GM18858 (cell line): ENCODE results near the gene C14orf180.

Experiments
- ATAC-seq: cut with Tn5 transposase; IDR thresholded peaks from one replicate; pipeline ENCODE4 v1.9.1; 2021; ENCODE audit not compliant: unreplicated experiment

C14orf180 gene

GRCh38 chr14:104592292-104592672 is 12.7 kb downstream of the C14orf180 start:
- ATAC-seq = no peak

- ATAC-seq = no peak
Observed at GRCh38 chr14:104592785-104593184, 13.2 kb downstream of the C14orf180 start.

GRCh38 chr14:104593241-104593701 is 13.7 kb downstream of the C14orf180 start:
- ATAC-seq = no peak

- ATAC-seq = no peak
Observed at GRCh38 chr14:104593710-104594136, 14.2 kb downstream of the C14orf180 start.

GRCh38 chr14:104594310-104595046 is 14.9 kb downstream of the C14orf180 start:
- ATAC-seq = no peak

- ATAC-seq = no peak
Observed at GRCh38 chr14:104595116-104595675, 15.6 kb downstream of the C14orf180 start.

- ATAC-seq = no peak
Observed at GRCh38 chr14:104595911-104596450, 16.4 kb downstream of the C14orf180 start.

- no peak for ATAC-seq
Observed at GRCh38 chr14:104596451-104596918, 16.9 kb downstream of the C14orf180 start.

- no peak for ATAC-seq
Observed at GRCh38 chr14:104596927-104597351, 17.4 kb downstream of the C14orf180 start.

GRCh38 chr14:104597576-104597975 is 18.0 kb downstream of the C14orf180 start:
- ATAC-seq = no peak

- ATAC-seq = no peak
Observed at GRCh38 chr14:104598039-104598909, 18.7 kb downstream of the C14orf180 start.

GRCh38 chr14:104598910-104599273 is 19.3 kb downstream of the C14orf180 start:
- ATAC-seq = no peak

- ATAC-seq = no peak
Observed at GRCh38 chr14:104599446-104599845, 19.9 kb downstream of the C14orf180 start.

GRCh38 chr14:104600141-104600643 is 20.6 kb downstream of the C14orf180 start:
- no peak for ATAC-seq

GRCh38 chr14:104600805-104601204 is 21.2 kb downstream of the C14orf180 start:
- ATAC-seq = no peak

- ATAC-seq = no peak
Observed at GRCh38 chr14:104601786-104602185, 22.2 kb downstream of the C14orf180 start.

- no peak for ATAC-seq
Observed at GRCh38 chr14:104602315-104602932, 22.9 kb downstream of the C14orf180 start.

- ATAC-seq = no peak
Observed at GRCh38 chr14:104602933-104603325, 23.4 kb downstream of the C14orf180 start.

- no peak for ATAC-seq
Observed at GRCh38 chr14:104603711-104604401, 24.3 kb downstream of the C14orf180 start.
